LNCaP clone FGC (cell line): ENCODE results near the gene CDC42BPA.

Experiments used
- DNase-seq: peaks from one replicate; pipeline ENCODE4 v3.0.0-alpha.2; 2011; ENCODE audit warnings: low read depth
- H3K4me3 ChIP-seq: 2 replicates; pipeline ENCODE4 v1.5.1; 2011; ENCODE audit warnings: mild to moderate bottlenecking, low read depth, low read length, control low read depth
- TF ChIP-seq, protein P1 (sequence below): IDR thresholded peaks from 2 replicates; pipeline ENCODE4 v1.5.1; 2012; ENCODE audit warnings: mild to moderate bottlenecking; ENCODE audit not compliant: control insufficient read depth, insufficient read depth; ENCODE audit errors: extremely low read depth

CDC42BPA gene

DNA sequence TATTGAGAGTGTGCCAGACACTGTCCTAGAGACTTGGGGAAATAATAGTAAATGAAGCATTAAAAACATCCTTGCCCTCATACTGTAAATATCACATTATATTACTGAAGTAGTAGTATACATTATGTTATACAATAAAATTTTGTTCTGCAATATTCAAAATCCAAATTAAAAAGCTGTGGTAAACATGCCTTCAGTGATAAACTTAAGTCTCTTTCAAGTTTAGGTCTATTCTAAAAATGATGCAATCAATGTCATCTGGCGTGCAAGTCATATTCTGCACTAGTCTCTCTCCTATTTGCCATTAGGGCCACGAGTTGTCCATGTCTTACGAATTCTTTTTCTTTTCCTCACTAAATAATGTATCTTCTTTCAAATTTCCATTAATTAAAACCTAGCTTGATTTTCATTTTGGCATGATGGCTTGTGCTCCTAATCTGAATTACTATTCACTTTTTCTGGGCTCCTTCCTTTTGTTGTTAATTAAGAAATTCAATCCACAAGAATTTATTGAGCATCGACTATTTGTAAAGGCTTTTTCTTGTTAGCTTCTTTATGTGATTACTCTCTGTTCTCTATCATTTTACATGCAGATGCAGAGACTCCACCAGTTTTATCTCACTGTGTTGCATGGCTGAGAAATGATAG is 247.5 kb downstream of the CDC42BPA start:
- no peak for DNase-seq
- TF ChIP-seq, protein P1, sequence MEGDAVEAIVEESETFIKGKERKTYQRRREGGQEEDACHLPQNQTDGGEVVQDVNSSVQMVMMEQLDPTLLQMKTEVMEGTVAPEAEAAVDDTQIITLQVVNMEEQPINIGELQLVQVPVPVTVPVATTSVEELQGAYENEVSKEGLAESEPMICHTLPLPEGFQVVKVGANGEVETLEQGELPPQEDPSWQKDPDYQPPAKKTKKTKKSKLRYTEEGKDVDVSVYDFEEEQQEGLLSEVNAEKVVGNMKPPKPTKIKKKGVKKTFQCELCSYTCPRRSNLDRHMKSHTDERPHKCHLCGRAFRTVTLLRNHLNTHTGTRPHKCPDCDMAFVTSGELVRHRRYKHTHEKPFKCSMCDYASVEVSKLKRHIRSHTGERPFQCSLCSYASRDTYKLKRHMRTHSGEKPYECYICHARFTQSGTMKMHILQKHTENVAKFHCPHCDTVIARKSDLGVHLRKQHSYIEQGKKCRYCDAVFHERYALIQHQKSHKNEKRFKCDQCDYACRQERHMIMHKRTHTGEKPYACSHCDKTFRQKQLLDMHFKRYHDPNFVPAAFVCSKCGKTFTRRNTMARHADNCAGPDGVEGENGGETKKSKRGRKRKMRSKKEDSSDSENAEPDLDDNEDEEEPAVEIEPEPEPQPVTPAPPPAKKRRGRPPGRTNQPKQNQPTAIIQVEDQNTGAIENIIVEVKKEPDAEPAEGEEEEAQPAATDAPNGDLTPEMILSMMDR: no peak
- no peak overlapping the region for H3K4me3 ChIP-seq

DNA sequence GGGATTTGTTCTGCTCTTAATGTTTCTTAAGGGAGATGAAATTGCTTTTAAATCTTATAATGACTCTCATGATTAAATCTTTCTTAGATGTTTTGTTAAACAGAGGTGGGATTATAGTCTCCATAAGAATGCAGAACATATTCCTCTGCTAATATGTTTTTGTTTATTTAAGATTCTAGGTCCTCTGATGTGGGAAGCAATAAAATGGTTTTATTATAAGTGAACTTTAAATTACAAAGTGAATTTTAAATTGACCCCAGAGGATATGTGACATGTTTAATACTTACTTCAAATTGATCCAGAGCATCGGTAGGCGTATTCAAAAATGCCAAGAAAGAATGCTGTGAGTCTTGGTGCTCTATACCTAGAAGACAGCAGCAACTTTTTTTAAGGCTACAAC is 248.8 kb downstream of the CDC42BPA start:
- H3K4me3 ChIP-seq: no peak overlapping the region
- TF ChIP-seq, protein P1: no peak
- no peak for DNase-seq

DNA sequence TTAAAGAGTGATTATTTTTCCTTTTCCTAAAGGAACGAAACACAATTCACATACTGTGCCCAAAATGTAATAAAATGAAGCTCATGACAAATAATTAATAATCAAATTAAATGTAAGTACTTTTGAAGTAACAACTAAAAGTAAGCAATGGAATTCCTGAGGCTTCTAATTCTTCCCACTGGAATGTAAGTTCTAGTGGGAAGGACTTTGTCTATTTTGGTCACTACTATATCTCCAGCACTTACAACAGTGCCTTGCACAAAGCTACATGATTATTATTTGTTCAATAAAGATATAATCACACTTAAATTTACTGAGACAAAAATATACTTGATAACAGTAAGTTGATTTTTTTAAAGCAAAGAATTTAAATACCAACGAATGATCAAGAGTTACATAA is 249.4 kb downstream of the CDC42BPA start:
- no peak overlapping the region for H3K4me3 ChIP-seq
- DNase-seq: no peak
- TF ChIP-seq, protein P1: no peak

DNA sequence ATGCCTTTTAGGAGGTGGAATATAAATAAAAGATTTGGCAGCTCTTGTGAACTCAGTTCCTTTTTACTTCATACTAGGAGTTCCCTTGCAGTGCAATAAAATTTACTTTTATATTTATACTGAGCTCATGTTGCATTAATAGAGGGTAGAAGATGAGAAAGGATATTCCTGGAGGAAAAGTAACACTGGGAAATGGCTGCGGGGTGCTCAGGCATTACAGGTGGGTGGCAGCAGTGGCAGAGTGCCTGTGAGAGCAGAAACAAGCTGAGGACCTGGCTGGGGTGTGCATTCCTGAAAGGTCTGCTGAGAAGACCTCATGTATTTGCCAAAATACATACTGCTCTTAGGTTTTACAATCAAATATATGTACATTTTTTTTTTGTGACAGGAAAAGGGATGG is 251.3 kb downstream of the CDC42BPA start:
- peak; percentile 50 for DNase-seq
- TF ChIP-seq, protein P1: no peak
- H3K4me3 ChIP-seq: no peak overlapping the region

DNA sequence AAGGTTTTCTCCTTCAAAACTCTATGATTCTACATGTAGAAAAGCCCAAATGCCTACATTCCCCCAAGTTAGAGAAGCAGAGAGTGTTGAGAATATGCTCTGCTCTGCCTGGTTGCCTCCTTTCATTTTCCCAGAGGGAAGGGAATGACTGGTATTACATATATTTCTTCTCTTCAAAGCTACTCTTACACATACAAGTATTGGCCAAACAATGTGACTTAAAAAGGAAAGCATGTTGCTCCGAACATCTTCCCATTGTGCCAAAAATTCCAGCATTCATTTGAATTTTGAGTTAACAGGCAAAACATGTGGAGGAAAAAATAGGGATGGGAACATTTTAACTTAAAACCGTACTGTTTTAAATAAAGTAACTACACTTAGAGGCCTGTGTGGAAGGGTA is 253.0 kb downstream of the CDC42BPA start:
- no peak overlapping the region for H3K4me3 ChIP-seq
- DNase-seq: no peak
- TF ChIP-seq, protein P1: no peak

DNA sequence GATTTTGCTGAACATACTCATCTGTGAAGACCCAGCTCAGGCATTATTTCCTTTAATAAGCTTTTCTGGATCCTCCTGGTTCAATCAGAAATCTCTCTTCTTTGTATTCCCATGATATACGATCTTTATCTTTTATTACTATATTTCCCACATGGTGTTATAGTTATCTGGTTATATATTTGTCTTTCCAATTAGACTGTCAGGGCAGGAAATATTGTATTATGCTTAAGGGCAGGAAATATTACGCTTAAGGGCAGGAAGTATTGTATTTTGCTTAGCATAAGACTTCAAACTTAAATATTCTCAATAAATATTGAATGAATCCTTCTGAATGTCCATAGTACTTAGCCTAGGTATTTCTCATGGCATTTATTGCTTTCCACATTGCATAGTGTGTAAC is 256.0 kb downstream of the CDC42BPA start:
- TF ChIP-seq, protein P1: no peak
- no peak overlapping the region for H3K4me3 ChIP-seq
- no peak for DNase-seq

DNA sequence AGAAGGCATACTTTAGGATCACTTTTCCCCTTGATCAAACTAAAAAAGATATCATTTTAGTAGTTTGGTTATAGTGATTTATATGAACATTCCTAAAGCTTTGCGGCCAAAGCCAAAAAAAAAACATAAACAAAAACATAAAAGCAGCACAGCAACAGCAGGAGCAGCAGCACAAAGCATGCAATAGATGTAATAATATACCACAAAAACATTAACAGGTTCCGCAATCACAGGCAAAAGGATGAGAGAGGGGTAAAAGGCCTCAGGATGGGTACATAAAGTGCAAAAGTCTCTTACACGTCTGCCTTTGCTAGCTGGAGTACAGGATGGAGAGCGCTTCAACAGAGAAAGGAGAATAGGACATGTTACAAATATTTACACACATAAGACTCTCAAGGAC is 259.2 kb downstream of the CDC42BPA start:
- TF ChIP-seq, protein P1: no peak
- no peak overlapping the region for H3K4me3 ChIP-seq
- no peak for DNase-seq
